Tibial nerve (tissue), 4 donors: ENCODE data around the gene FAM117A.

Source experiments
- CTCF ChIP-seq, 5 experiments: fragments of 200-600 bp in 3 of 5; fragments of 450-650 bp in 2 of 5; sonication (generic) in 3 of 5; IDR thresholded peaks; one replicate each; pipeline ENCODE4 v1.5.1; 2016 to 2019; ENCODE audit warnings: antibody characterized with exemption in 5 of 5, mild to moderate bottlenecking in 3 of 5, moderate library complexity in 2 of 5
- EP300 ChIP-seq, 2 donors: sonication (generic); formaldehyde crosslinking; IDR thresholded peaks; one replicate each; pipeline ENCODE4 v1.6.1; 2017; ENCODE audit warnings: antibody characterized with exemption in 2 of 2, mild to moderate bottlenecking in 1 of 2
- POLR2A ChIP-seq, 2 donors: fragments of 450-650 bp; IDR thresholded peaks; one replicate each; pipeline ENCODE4 v1.6.1; 2017; ENCODE audit warnings: antibody characterized with exemption in 2 of 2, mild to moderate bottlenecking in 2 of 2, moderate library complexity in 2 of 2

DNA sequence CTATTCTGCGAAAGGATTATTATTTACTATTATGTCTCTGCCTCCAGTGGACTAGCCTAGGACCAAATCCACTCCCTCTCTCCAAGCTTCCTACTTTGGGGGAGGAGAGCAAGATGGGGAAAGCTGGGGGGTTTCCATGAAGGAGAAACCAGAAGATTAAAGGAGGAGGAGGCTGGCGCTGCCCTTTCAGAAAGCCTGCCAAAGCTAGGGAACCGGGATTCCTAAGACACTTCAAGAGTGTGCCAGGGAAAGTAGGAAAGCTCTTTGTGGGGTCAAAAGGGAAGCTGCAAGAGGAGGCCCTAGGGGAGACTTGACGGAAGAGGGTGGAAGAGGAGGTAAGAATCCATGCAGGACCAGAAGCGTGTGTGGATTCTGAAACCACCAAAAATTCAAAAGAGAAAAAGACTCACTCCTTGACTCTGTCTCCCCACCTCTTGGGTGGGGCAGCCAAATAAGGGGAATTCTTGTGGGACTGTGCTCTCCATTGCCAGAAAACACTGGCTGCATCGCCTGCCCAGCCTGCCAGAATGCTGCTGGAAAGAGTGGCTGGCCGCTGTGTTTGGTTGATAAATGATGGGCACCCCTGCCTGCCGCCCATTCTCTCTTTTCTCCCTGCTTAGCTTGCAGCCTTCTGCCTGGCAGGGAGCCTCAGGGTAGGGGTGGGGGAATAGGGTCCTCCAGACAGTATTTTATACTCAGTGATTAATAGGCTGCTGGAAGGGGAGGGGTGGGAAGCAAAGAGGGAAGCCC, 12.8 kb upstream of the FAM117A start:
- TF ChIP-seq CTCF (IDR thresholded peaks at IDR 0.05): no peak
- TF ChIP-seq EP300 (IDR thresholded peaks at IDR 0.05): peak in 1 of 2 donors; percentile 16
- TF ChIP-seq POLR2A (IDR thresholded peaks at IDR 0.05): no peak
